ENCODE data around the gene SLC9A9. TPM values are rescaled to one million over a fixed set of nuclear protein-coding genes. Genes with fewer than 3 reads are reported as not detected.

Gene SLC9A9
- total RNA-seq, 1 experiment from 2014 or later, result 2.2 TPM

GRCh38 chr3:143511174-143511879, 336.9 kb downstream of the SLC9A9 start:
- H3K9me3 Mint-ChIP-seq (ENCODE audit: unreplicated experiment), result no peaks in the 10 kb centered on the region
- DNase-seq (ENCODE audit: unreplicated experiment), result no peak
- no peaks in the 10 kb centered on the region for H3K36me3 Mint-ChIP-seq (ENCODE audit: insufficient read depth, unreplicated experiment)
- ChIA-PET POLR2A (no interaction called here), CTCF (no interaction called here)
- intact Hi-C loops (cut with micrococcal nuclease), result no loop called here
- no TSS peak for BruUV-seq (replicated peaks)
- H3K4me1 Mint-ChIP-seq (ENCODE audit: insufficient read depth, unreplicated experiment), result peaks cover 15% of the 10 kb centered on the region
- H3K4me3 Mint-ChIP-seq (ENCODE audit: unreplicated experiment), result no peak overlapping the region
- TF ChIP-seq, protein P1, sequence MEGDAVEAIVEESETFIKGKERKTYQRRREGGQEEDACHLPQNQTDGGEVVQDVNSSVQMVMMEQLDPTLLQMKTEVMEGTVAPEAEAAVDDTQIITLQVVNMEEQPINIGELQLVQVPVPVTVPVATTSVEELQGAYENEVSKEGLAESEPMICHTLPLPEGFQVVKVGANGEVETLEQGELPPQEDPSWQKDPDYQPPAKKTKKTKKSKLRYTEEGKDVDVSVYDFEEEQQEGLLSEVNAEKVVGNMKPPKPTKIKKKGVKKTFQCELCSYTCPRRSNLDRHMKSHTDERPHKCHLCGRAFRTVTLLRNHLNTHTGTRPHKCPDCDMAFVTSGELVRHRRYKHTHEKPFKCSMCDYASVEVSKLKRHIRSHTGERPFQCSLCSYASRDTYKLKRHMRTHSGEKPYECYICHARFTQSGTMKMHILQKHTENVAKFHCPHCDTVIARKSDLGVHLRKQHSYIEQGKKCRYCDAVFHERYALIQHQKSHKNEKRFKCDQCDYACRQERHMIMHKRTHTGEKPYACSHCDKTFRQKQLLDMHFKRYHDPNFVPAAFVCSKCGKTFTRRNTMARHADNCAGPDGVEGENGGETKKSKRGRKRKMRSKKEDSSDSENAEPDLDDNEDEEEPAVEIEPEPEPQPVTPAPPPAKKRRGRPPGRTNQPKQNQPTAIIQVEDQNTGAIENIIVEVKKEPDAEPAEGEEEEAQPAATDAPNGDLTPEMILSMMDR (IDR thresholded peaks at IDR 0.05; ENCODE audit: unreplicated experiment), result no peak
- no peak overlapping the region for H3K27ac Mint-ChIP-seq (ENCODE audit: low read depth, unreplicated experiment)
- no peaks in the 10 kb centered on the region for H3K27me3 Mint-ChIP-seq (ENCODE audit: insufficient read depth, unreplicated experiment)

DNA sequence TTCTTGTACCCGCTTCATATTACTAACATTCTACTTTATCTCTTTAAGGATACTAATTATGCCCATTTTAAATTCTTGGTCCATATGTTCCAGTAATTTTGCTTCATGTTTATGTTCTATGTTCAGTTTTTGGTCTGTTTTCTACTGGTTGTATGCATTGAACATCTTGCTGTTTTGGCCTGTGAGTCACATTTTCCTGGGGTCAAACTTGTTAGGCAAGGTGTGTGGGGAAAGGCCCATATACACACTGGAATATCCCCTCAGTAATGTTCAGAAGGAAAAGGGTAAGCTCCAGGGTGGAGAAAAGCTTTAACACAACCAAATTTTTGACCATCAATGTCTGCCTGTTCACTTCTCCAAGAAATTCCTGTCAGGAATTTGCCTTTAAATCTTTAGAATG, 337.7 kb downstream of the SLC9A9 start:
- ChIA-PET CTCF (no interaction called here), POLR2A (interaction anchor here (0.7 kb wide), 1 partner anchor 78 kb away, joined by 3 read pairs; no protein-coding TSS in a partner anchor)
- Mint-ChIP-seq H3K4me3 (ENCODE audit: unreplicated experiment) (no peak overlapping the region), H3K4me1 (ENCODE audit: insufficient read depth, unreplicated experiment) (peaks cover 15% of the 10 kb centered on the region), H3K36me3 (ENCODE audit: insufficient read depth, unreplicated experiment) (no peaks in the 10 kb centered on the region), H3K9me3 (ENCODE audit: unreplicated experiment) (no peaks in the 10 kb centered on the region), H3K27ac (ENCODE audit: low read depth, unreplicated experiment) (no peak overlapping the region), H3K27me3 (ENCODE audit: insufficient read depth, unreplicated experiment) (no peaks in the 10 kb centered on the region)
- intact Hi-C loops (cut with micrococcal nuclease), result no loop called here
- BruUV-seq (replicated peaks), result no TSS peak
- TF ChIP-seq, protein P1 (IDR thresholded peaks at IDR 0.05; ENCODE audit: unreplicated experiment), result no peak
- DNase-seq (ENCODE audit: unreplicated experiment), result no peak

- peak; percentile 18 for DNase-seq (ENCODE audit: unreplicated experiment)
- H3K4me3 Mint-ChIP-seq (ENCODE audit: unreplicated experiment), result no peak overlapping the region
- no peak overlapping the region for H3K27ac Mint-ChIP-seq (ENCODE audit: low read depth, unreplicated experiment)
- POLR2A ChIA-PET, result interaction anchor here (1.5 to 1.8 kb wide), 2 partner anchors 18 to 34 kb away, joined by 3 to 4 read pairs; no protein-coding TSS in a partner anchor
- H3K4me1 Mint-ChIP-seq (ENCODE audit: insufficient read depth, unreplicated experiment), result peaks cover 15% of the 10 kb centered on the region
- intact Hi-C loops (cut with micrococcal nuclease), result no loop called here
- TF ChIP-seq, protein P1 (IDR thresholded peaks at IDR 0.05; ENCODE audit: unreplicated experiment), result no peak
- no peaks in the 10 kb centered on the region for H3K36me3 Mint-ChIP-seq (ENCODE audit: insufficient read depth, unreplicated experiment)
- H3K27me3 Mint-ChIP-seq (ENCODE audit: insufficient read depth, unreplicated experiment), result no peaks in the 10 kb centered on the region
- no TSS peak for BruUV-seq (replicated peaks)
- no peaks in the 10 kb centered on the region for H3K9me3 Mint-ChIP-seq (ENCODE audit: unreplicated experiment)
- CTCF ChIA-PET, result no interaction called here
These were observed 340.3 kb downstream of the SLC9A9 start for GRCh38 chr3:143507735-143508580.

DNA sequence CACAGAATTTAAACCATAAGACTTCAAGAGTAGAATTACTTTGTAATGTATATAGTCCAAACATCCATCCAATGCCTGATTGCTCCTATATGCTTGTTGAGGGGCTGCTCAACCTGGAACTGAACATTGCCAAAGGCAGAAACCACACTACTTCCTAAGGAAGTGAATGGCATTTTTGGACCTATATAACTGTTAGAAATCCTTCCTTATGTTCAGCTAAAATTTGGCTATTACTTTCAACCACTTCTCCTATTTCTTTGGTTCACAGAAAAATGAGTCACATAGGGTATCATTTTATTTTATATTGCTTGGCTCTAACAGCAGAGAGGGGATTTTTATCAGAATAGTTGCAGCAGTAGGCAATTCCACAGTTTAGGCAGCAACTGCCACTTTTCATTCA, 342.1 kb downstream of the SLC9A9 start:
- TF ChIP-seq, protein P1 (IDR thresholded peaks at IDR 0.05; ENCODE audit: unreplicated experiment), result no peak
- POLR2A ChIA-PET, result no interaction called here
- Mint-ChIP-seq H3K9me3 (ENCODE audit: unreplicated experiment) (no peaks in the 10 kb centered on the region), H3K4me3 (ENCODE audit: unreplicated experiment) (no peak overlapping the region), H3K27me3 (ENCODE audit: insufficient read depth, unreplicated experiment) (no peaks in the 10 kb centered on the region), H3K27ac (ENCODE audit: low read depth, unreplicated experiment) (no peak overlapping the region), H3K4me1 (ENCODE audit: insufficient read depth, unreplicated experiment) (peaks cover 15% of the 10 kb centered on the region), H3K36me3 (ENCODE audit: insufficient read depth, unreplicated experiment) (no peaks in the 10 kb centered on the region)
- intact Hi-C loops (cut with micrococcal nuclease), result no loop called here
- DNase-seq (ENCODE audit: unreplicated experiment), result no peak
- BruUV-seq (replicated peaks), result no TSS peak
- CTCF ChIA-PET, result no interaction called here

All from MCF 10A (cell line).